Activated effector memory CD4-positive, alpha-beta T cell treated with Interleukin-2 at 50 U/mL for 16 hours (primary cell): Measurements from ENCODE around the gene FGB.

Experiments
- DNase-seq: peaks from one replicate; pipeline ENCODE4 v3.0.0-alpha.2; 2020

FGB gene

GRCh38 chr4:154597798-154598774 lies 35.3 kb downstream of the FGB start:
- DNase-seq, result no peak

- no peak for DNase-seq
These were observed 39.7 kb downstream of the FGB start for GRCh38 chr4:154602404-154603020.

GRCh38 chr4:154603033-154603943 lies 40.5 kb downstream of the FGB start:
- DNase-seq, result no peak

- DNase-seq, result no peak
These were observed 41.9 kb downstream of the FGB start for GRCh38 chr4:154604696-154605200.

- no peak for DNase-seq
These were observed 44.2 kb downstream of the FGB start for GRCh38 chr4:154606728-154607723.

- DNase-seq, result no peak
These were observed 45.8 kb downstream of the FGB start for GRCh38 chr4:154608361-154609252.

GRCh38 chr4:154609532-154609931 lies 46.7 kb downstream of the FGB start:
- DNase-seq, result no peak

GRCh38 chr4:154610582-154610981 lies 47.8 kb downstream of the FGB start:
- DNase-seq, result no peak

- DNase-seq, result no peak
These were observed 49.0 kb downstream of the FGB start for GRCh38 chr4:154611833-154612232.

- DNase-seq, result no peak
These were observed 49.9 kb downstream of the FGB start, which contains the start of gene FGG for GRCh38 chr4:154612472-154613414. FGG (minus strand) TSS chr4:154612656; CDS start chr4:154612609, 47 bp downstream.

- DNase-seq, result no peak
These were observed 51.5 kb downstream of the FGB start for GRCh38 chr4:154614306-154614705.

GRCh38 chr4:154615211-154615610 lies 52.4 kb downstream of the FGB start:
- no peak for DNase-seq

GRCh38 chr4:154616287-154616686 lies 53.5 kb downstream of the FGB start:
- DNase-seq, result no peak

- DNase-seq, result no peak
These were observed 53.9 kb downstream of the FGB start for GRCh38 chr4:154616731-154617130.

GRCh38 chr4:154617820-154618317 lies 55.1 kb downstream of the FGB start:
- DNase-seq, result no peak

GRCh38 chr4:154618708-154619315 lies 56.0 kb downstream of the FGB start:
- DNase-seq, result peak; percentile 5

GRCh38 chr4:154620111-154620510 lies 57.3 kb downstream of the FGB start:
- no peak for DNase-seq
